Measurements from ENCODE around the gene SLAMF9.

SLAMF9 gene

DNA sequence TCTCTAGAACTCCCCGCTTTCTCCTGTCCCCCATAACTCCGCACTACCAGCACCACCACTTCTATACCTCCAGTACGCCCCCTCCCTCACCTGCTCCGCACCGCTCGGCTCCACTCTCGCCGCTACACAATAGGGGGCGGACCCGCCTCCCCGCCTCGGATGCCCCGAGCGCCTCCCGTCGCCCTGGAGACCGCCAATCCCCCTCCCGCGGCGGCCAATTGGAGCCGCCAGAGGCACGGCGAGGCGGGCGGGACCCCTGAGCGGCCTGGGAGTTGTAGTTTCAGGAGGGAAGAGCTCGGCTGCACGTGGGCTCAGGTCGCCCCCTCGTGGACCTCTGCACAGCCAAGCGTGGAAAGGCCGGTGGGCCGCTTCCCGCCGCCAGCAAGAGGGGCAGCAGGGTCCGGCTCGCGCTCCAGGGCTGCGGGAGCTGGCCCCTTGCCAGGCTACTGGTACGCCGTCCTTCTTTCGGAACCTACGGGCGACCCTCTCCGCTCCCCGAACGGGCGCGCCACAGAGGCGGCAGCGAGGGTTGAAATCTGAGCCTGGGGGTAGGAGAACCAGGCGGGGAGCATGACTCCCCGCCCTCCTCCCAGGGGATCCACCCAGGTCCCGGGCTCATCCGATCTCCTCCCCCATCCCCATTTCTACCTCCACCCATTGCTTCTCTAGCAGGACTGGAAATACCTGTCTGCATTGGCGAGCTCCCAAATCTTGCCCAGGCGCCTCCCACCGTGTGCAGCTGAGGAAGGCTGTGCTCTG, 8.4 kb downstream of the SLAMF9 start, which contains the start of gene IGSF9:
IGSF9 (minus strand) TSS at position 131 of the 759 bp plus-strand sequence. CDS start 2,159 bp downstream, outside the sequence.
- peak; percentile 70 for DNase-seq

DNA sequence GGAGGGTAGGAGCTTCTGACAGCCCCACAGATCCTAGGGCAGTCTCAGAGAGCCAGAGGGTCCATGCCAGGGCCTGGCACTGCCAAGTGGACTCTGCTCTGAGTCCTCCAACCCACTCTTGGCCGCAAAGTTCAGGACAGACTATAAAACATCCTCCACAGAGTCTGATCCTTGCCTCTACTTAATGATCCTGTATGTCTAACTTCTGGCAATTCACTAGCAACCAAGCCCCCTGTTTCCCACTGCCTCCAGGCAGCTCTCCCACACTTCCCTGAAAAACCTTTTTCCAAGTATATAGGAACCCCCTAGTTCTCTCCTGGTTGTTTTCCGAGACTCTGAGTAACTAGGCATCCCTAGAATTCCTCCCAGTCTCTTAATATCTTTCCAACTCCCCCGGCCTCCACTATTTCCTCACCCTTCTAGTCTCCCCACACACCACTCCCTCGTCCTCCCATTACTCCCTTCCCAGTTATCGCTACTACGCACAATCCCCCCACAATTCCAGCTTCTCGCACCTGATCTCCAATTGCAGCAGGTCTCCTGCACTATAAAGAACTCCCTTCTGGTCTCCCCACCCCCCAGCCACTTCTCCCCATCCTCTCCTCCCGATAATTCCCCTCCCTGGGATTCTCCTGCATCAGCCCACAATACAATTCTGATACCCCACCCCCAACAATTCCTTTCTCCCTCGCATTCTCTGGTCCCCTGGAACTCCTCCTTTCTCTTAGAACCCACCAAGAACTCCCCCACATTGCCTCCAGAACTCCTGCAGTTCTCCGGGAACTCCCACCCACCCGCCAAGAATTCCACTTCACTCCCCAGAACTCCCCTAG, 9.2 kb downstream of the SLAMF9 start:
- DNase-seq, result no peak

DNA sequence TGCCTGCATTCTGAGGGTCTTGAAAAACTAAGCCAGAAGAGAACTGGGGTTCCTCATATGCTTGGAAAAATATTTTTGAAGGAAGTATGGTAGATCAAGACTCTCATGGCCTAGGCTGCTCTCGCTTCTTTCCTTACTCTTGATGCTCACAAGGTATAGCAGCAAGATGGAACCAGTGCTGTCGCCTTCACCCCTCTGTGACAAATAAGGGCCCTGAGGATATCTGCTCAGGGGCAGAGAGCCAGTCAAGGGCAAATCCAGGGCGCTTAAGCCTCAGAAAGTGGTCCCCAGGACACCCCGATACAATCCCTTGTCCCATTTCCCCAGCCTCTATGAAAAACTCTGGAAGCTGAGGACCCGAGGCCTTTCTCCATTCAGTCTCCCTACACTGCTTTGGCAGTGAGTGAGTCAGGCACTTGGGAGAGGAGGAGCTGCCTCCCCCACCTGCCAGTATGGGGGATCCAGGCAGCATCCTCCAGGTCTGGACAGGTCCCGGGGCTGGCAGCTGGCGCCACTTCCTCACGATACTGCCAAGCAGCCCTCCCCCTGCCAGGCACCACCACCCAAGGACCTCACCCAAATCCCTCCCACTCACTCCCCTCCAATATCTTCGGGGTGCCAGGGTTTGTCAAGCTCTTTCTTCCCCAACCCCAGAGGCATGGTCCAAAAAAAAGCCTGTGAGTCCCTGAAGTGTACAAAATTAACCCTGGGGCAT, 10.0 kb downstream of the SLAMF9 start:
- DNase-seq, result no peak

DNA sequence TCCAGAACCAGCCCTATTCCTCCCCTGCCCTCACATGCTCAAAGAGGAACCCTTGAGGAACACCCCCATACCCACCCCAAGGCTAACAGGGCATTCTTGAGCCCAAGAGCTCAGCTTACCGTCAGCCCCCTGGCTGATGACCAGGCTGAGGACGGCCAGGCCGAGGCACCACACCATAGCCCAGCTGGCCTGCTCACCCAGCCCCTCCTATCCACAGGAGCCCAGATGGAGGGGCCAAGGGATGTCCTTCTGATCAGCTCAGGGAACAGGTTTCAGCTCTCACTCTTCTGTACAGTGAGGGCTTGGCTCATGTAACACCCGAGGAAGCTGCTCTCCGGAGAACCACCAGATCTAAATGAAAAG, 10.8 kb downstream of the SLAMF9 start:
- DNase-seq, result no peak

DNA sequence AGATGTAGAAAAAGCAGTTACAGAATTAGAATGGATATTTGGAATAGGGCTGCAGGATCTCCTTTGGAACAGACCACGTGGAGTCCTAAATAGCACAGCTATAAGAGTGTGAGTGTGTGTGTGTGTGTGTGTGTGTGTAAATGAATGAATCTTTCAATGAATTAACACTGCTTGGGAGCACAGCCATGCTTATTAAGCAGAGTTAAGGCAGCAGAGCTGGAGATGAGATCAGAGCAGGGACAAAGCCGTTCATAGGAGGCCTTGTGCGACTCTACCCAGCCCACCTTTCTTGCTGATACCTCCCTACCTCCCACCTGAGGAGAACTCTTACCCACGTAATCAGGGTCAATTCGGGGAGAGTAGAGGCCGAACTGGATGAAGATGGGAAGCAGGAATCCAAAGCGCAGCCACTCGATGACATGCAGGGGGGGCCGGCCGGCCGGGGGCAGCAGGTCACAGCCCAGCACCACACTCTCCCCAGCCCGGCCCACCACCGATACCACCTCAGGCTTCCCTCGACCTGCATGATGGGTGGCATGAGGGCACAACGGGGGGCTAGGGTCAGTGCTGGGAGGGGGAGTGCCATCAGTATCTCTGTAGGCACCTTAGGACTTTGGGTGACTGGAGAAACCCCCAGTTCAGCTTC, 11.3 kb downstream of the SLAMF9 start:
- DNase-seq, result no peak

DNA sequence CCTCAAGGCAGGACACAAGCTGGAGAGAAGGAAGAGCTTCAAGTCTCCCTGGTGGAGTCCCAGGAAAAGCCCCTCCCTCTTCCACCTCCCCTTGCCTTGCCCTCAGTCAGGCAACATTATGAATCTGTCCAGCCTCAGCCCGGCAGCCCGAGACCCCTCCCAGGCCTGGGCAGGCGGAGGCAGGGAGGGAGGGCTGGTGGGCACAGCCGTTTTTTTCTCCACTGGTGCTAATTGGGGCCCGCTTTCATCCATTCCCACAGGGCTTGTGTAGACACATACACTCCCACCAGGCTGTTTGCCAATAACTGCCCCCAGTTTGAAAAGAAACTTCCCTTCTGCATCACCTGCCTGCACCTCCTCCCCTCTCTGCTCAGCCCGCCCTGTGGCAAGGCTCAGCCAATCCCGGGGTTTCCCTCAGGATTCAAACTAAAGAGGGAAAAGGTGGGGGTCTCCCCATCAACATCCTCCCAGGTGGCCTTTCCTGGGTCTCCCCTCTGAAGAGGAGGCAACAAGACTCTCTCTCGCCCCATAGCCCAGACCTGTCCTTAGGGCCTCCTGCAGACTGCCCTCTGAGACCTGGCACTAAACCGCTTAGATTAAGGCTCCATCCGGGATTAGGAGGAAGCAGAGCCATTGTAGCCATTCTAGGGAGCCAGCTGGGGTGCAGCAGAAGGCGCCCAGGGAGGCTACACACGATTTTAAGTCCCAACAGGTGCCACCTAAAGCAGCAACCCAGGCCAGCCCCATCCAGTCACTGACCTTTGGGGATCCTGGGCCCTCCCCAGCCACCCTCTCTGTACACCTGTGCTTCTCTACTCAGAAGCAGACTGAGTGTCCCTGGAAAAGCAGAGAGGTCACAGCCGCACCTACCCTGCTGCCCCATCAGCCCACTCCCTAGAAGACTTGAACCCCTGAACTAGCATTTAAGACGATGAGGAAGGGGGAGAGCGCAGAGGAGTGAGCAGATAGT, 12.2 kb downstream of the SLAMF9 start:
- no peak for DNase-seq

DNA sequence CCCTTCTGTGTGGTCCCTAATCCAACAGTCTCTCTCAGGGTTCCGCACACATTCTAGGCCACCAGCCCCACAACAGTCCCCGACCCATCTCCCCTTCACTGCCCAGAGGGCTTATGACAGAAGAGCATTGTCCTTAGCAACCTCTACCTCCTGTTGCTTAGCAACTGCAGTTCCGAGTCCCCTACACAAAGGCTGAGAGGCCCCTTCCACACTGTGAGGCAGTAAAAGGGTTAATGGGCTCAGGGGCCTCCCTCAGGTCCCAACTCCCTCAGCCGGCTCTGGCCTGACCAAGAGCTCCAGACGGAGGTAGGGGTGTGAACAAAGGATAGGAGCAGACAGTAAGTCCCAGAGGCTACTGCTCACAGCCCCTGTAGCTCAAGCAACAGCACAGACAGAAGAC, 12.9 kb downstream of the SLAMF9 start:
- no peak for DNase-seq

DNA sequence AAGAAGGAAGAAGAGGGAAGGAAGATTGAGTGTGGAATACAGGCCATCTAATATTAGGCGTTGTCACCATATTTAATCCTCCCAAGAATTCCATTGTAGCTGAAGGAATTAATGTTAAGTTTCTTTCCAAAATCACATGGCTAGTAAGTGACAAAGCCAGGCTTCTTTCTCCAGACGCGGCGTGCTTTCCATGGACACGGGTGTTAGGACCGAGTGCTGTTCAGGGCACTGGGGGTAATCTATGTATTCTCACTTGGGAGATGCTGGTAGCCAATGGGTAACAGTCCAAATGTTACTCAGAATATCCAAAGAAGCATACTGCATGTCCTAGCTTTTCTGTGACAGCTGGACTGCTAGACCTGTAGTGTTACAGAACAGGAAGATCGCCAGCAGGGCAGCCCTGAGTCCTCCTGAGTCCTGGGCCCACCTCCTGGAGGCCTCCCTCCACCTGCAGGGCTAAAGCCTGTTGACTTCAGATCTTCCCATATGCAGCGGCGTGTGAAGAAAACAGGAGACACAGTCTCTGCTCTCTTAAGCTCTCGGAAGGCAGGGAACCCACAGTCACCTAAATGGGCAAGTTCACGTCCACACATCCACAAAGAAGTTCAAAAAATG, 13.9 kb downstream of the SLAMF9 start:
- no peak for DNase-seq

DNA sequence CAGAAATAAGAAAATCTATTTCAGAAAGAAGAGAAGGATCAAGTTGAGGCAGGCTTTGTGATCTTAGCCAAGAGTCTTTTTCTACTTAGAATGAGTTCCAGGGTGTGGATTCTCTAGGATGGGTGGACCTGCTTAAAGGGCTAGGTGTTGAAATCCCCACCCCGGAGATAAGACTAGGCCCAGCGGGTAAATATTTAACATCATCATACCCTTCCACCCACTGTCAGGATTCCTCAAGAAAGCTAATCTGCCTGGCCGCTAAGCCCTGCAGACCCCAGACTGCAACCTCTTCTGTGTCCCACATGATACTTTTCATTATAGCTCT, 14.4 kb downstream of the SLAMF9 start:
- no peak for DNase-seq

DNA sequence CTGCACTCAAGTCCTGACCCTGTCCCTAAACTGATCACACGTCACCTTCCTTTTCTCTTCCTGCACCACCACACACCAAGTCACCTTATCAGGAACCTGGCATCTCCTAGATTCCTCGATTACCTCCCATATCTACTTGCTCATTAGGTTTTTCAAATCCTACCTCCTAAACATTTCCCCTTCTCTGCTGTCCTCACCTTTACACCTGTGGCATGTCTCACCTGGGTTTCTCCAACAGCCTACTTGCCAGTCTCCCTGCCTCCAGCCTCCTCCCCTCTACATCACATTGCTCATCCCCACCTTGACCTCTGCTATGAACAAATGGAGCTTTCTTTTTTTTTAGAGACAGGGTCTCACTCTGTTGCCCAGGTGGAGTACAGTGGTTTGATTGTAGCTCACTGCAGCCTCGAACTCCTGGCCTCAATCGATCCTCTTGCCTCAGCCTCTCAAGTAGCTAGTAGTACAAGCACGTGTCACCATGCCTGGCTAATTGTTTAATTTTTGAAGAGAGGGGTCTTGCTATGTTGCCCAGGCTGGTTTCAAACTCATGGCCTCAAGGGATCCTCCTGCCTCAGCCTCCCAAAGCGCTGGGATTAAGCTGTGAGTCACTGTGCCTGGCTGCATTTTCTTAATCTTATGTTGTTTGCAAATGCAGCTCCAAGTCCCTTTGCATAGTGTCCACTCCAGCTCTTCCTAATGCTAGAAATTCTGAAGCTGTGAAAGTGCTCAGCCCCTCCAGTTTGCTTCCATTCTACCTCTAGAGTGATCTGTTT, 14.9 kb downstream of the SLAMF9 start:
- no peak for DNase-seq

DNA sequence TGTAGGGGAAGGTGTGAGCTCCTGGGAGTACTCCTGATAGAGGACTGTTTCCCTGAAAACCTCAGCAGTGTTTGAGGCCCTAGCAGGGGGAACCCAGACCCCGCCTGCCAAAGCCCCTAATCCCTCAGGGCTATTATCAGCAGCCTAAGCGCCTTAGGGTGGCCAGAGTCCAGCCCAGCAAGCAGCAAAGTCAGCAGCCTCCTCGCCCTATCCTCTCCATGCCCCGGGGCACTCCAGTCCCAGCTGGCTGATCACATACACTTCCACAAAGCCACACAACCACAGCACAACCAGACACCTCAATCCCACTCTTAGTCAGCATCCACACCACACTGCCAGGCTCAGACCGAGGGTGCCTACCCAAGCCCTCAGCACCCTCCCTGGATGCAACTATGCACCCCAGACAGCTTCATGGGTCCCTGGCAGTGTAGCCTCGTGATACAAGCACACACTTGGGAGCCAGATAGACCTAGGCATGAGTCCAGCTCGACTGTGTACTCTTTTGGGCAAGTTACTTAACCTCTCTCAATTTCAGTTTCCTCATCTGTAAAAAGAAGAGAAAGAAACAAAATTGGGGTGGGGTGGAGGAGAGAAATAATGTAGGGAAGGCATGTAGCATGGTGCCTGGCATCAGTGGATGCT, 15.7 kb downstream of the SLAMF9 start:
- no peak for DNase-seq

DNA sequence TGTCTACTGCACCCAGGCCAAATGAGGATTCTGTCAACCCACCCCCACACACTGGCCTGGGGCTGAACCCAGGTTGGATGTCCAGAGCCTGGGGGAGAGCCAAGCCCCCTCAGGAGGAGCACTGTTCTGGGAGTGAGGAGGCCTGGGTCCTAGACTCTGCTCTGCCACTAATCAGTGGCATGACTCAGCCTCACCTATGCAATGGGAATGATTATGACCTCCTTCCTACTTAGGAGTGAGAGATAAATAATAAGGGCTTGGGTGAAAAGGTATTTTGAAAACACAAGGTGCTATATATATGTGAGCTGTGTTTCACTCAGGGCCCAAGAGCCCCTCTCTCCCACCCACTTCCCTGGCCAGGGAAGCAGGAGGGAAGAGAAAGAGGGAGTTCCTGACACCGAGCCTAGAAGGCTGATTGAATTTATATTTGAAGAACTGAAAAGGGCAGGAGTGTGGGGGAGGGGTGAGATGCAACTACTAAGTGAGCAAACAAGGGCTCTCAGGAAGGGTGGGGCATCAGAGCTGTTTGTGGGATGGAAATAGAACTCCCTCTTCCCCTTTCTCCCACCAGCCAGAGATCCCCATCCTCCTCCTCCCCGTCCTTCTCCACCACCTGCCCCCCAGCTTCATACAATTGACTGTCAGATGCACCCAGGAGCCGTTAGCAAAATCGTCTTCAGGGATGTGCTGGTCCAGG, 16.8 kb downstream of the SLAMF9 start:
- no peak for DNase-seq

DNA sequence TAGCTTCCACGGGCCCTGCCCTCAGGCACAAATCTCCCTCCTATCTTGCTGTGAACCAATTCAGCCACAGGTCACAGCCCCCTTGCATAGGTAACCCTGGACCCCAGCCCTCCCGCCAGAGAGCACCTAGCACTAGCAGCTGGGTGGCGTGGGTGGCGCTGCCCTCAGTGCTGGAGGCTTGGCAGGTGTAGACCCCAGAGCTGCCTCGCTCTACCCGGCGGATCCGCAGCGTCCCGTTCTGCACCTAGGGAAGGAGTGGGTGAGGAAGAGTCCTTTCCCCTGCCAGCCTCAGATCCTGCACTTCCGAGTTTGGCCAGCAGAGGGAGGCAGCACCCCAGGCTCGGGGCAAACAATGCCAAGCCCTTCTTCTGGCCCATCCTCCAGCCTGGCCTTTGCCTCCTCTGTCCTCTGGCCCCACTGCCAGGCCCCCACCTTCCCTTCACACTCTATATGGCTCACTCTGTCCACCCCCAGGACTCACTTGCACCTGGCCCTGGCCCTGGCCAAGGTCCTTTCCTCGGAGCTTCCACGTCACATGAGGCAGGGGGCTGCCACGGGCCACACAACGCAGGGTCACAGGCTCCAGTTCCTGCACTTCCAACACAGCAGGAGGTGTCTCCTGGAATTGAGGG, 17.6 kb downstream of the SLAMF9 start:
- DNase-seq, result no peak

DNA sequence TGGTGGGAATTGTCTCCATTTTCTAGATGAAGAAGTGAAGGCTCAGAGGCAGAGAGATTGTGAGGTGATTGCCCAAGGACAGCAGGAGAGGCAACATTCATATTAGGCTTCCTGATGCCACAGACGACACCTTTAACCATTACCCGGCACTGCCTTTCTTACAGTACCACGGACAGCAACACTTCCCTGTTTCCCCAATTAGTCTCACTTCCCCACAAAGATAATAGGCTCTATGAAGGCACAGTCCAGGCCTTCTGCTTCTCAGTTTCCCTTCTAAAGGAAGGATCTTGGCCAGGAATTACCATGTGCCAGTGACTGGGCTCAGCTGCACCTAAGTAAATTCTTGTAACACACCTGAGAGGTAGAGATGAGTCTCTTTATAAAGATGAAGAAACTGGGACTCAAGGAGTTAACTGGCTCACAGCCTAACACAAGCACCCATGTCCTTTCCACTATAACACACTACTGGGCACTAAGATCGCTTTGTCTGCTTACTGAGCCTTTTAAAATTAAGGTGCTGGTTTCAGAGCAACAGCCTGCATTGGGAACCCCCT, 18.2 kb downstream of the SLAMF9 start:
- no peak for DNase-seq

DNA sequence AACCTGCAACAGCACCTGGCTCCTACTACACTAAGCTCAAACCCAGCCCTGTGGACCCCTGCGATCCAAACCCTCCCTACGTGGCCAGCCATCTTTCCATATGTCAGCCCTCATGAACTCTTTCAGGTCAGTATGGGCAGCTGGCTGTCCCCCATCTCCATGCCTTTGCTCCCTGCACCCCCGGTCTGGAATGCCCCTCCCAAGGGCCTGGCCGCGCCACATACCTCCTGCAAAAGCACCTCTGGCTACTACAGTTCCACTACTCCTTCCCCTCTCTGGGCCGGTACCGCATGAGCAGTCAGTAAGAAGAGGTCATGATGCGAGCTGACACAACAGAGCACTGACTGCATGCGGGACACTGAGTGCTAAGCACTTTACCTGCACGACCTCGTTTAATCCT, 18.7 kb downstream of the SLAMF9 start:
- DNase-seq, result no peak

DNA sequence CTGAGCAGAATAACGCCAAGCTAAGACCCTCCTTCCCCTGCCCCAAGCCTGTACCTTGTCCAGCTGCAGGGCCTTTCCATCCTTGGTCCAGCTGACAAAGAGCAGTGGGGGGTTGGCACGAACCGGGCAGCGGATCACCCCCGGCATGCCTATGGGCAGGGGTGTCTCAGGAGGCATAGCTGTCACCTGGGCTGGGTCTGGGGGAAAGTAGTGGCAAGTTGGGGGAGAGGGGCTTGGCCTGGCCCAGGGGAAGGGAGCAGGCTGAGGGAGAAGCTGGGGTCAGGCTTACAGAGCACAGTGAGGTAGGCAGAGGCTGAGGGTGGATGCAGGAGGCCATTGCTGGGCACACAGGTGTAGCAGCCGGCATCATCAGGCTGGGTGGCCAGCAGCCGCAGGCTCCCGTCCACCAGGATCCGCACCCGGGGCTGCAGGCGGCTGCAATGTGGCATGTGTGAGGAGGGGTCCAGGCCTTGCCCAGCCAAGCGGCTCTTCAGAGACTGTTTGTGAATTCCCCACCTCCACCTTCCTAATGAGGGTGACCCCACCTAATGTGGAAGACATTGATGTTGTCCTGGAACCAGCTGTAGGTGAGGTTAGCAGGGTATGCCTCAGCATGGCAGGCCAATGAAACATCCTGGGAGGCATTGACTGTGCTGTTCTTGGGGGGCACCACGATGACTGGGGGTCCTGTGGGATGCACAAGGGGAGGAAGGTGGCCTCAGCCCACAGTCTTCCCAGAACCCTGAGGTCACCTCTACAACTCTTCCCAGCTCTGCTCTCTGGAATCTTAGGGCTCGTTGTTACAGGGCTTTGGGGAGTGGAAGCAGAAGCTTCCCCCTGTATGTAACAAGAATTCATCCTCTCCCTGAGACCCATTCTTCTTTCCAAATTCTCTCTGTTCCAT, 19.6 kb downstream of the SLAMF9 start:
- no peak for DNase-seq

DNA sequence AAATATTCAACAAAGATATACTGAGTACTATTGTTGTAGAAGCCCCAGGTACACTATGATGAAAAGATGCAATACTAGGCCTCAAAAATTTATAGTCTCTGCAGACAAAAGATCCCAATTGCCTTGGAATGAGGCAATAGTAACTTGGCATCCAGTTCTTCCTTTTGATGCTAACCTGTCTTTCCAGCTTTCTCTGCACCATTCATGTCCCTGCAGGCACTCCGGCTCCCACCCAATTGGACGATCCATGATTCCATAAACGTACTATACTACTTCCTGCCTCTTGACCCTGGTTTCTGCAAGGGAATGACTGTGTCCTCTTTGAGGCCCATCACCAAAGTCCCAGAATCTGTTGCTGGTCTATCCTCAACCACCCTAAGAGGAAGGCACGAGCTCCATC, 20.7 kb downstream of the SLAMF9 start:
- DNase-seq, result no peak
